Measurements from ENCODE around the gene SAMD8. TPM values are rescaled to one million over a fixed set of nuclear protein-coding genes. Genes with fewer than 3 reads are reported as not detected.
"Not testable (repeated sequence)": the region's sequence is repeated elsewhere in the genome, so short reads cannot be mapped to it uniquely, and the experiment has no call there.

Gene SAMD8
- total RNA-seq, 4 donors from 2014 or later = 19.9 to 36.8 (median 28.4) TPM

DNA sequence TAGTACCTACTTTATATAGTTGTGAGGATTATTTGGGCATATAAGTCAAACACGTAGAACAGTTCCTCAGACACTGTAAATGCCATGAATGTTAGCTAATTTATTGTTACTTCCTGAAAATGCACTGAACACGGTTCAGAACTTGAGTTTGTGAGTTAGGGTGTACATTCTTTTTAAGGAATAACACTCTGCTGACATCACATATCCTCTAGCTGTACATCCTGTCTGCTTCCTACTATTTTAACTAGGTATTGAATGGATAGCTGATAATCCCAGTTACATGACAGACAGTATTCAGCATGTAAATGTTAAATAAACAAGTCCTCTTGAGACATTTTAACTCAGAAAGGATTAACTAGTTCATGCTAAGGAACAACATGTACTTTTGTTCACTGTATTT lies 16.0 kb downstream of the SAMD8 start:
- Histone ChIP-seq H3K4me3 (replicated peaks in 1 of 3) (no peak overlapping the region), H3K27ac (no peak overlapping the region), H3K36me3 (no peaks in the 10 kb centered on the region), H3K27me3 (no peaks in the 10 kb centered on the region), H3K9me3 (no peaks in the 10 kb centered on the region), H3K4me1 (peaks cover 14 to 20% of the 10 kb centered on the region in 2 donors)
- TF ChIP-seq, protein P1, sequence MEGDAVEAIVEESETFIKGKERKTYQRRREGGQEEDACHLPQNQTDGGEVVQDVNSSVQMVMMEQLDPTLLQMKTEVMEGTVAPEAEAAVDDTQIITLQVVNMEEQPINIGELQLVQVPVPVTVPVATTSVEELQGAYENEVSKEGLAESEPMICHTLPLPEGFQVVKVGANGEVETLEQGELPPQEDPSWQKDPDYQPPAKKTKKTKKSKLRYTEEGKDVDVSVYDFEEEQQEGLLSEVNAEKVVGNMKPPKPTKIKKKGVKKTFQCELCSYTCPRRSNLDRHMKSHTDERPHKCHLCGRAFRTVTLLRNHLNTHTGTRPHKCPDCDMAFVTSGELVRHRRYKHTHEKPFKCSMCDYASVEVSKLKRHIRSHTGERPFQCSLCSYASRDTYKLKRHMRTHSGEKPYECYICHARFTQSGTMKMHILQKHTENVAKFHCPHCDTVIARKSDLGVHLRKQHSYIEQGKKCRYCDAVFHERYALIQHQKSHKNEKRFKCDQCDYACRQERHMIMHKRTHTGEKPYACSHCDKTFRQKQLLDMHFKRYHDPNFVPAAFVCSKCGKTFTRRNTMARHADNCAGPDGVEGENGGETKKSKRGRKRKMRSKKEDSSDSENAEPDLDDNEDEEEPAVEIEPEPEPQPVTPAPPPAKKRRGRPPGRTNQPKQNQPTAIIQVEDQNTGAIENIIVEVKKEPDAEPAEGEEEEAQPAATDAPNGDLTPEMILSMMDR (IDR thresholded peaks at IDR 0.05) = no peak
- TF ChIP-seq POLR2A (IDR thresholded peaks at IDR 0.05) = no peak
- WGBS, 2 donors = 62 to 74% methylated on average over 2 of the region's 2 CpGs
- intact Hi-C loops (cut with DNase I) = no loop called here
- no peak for DNase-seq

DNA sequence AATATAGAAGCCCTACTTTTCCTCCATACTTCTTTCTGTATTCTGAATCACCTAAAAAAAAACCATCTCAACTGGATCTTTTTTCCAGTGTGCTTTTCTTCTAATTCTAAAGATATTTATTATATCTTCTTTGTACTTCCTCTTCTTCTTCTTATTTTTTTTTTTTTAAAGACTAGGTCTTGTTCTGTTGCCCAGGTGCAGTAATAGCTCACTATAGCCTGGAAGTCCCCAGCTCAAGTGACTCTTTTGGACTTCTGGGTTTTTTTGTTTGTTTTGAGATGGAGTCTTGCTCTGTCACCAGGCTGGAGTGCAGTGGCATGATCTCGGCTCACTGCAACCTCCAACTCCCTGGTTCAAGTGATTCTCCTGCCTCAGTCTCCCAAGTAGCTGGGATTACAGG lies 17.5 kb downstream of the SAMD8 start:
- H3K4me1 ChIP-seq = peaks cover 3 to 11% of the 10 kb centered on the region in 2 donors
- H3K4me3 ChIP-seq (replicated peaks in 1 of 3); H3K36me3 ChIP-seq; intact Hi-C loops (cut with DNase I); H3K27me3 ChIP-seq; H3K27ac ChIP-seq; H3K9me3 ChIP-seq; DNase-seq: not testable (repeated sequence)
- WGBS, 2 donors = 50 to 57% methylated on average over 1 of the region's 1 CpG

DNA sequence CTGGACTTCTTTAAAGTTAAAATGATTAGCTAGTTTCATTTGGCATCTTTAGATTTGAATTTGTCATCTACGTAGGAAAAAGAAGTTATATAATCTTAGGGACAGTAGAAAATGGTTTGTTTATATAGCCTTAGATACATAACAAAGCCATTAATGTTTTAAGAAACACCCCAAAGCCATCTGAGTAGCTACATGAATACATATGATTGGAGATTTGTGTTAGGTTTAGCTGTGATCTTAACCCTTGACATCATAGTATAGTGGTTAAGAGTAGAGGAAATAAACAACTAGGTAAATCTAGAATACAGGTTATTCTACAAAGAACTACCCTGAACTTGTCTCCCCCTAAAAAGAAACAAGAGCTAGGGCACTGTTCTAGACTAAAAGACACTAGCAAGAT lies 18.1 kb downstream of the SAMD8 start:
- 88 to 92% methylated on average over 1 of the region's 1 CpG for WGBS, 2 donors
- TF ChIP-seq, protein P1 (IDR thresholded peaks at IDR 0.05) = no peak
- TF ChIP-seq POLR2A (IDR thresholded peaks at IDR 0.05) = no peak

DNA sequence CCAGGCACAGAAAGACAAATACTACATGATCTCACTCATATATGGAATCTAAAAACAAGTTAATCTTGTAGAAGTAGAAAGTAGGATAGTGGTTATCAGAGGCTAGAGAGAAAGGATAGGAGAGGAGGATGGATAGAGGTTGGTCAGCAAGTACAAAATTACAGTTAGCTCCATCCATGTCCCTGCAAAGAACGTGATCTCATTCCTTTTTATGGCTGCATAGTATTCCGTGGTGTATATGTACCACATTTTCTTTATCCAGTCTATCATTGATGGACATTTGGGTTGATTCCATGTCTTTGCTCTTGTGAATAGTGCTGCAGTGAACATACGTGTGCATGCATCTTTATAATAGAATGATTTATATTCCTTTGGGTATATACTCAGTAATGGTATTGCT lies 22.2 kb downstream of the SAMD8 start:
- WGBS, 2 donors = 94 to 98% methylated on average over 3 of the region's 3 CpGs
- H3K4me1 ChIP-seq = peaks cover 20 to 29% of the 10 kb centered on the region in 2 donors
- H3K36me3 ChIP-seq; intact Hi-C loops (cut with DNase I); H3K27ac ChIP-seq; H3K27me3 ChIP-seq; H3K4me3 ChIP-seq (replicated peaks in 1 of 3); H3K9me3 ChIP-seq; DNase-seq: not testable (repeated sequence)

More for the DNA sequence above, 18.1 kb downstream of the SAMD8 start:
- intact Hi-C loops (cut with DNase I) = no loop called here
- Histone ChIP-seq H3K27ac (no peak overlapping the region), H3K36me3 (no peaks in the 10 kb centered on the region), H3K4me1 (peaks cover 0 to 7% of the 10 kb centered on the region in 2 donors), H3K4me3 (replicated peaks in 1 of 3) (no peak overlapping the region), H3K9me3 (no peaks in the 10 kb centered on the region), H3K27me3 (no peaks in the 10 kb centered on the region)
- no peak for DNase-seq

DNA sequence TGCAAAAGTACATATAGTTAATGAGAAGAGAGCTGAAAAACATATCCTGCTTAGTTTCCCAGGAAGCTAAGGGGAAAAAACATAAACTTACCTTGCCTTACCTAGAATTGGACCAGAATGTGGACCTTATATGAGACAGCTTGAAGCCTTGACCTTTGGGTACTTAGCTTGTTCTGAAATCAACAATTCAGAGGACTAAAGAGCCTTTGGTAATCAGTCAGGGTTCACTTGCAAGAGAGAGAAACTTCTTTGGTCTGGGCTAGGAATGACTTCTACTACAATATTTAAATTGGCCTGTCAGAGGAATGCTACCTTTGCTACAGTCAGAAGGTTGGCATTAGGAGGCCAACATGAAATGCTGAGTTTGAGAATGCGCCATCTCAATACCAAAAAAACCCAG lies 24.9 kb downstream of the SAMD8 start:
- Histone ChIP-seq H3K4me1 (peaks cover 20 to 29% of the 10 kb centered on the region in 2 donors), H3K27ac (peak overlapping the region in 2 of 3 donors; percentile 31 to 60), H3K4me3 (replicated peaks in 1 of 3) (no peak overlapping the region), H3K27me3 (no peaks in the 10 kb centered on the region), H3K36me3 (no peaks in the 10 kb centered on the region), H3K9me3 (no peaks in the 10 kb centered on the region)
- 82 to 97% methylated on average over 1 of the region's 1 CpG for WGBS, 2 donors
- intact Hi-C loops (cut with DNase I) = no loop called here
- TF ChIP-seq, protein P1 (IDR thresholded peaks at IDR 0.05) = no peak
- TF ChIP-seq POLR2A (IDR thresholded peaks at IDR 0.05) = no peak
- DNase-seq = no peak

DNA sequence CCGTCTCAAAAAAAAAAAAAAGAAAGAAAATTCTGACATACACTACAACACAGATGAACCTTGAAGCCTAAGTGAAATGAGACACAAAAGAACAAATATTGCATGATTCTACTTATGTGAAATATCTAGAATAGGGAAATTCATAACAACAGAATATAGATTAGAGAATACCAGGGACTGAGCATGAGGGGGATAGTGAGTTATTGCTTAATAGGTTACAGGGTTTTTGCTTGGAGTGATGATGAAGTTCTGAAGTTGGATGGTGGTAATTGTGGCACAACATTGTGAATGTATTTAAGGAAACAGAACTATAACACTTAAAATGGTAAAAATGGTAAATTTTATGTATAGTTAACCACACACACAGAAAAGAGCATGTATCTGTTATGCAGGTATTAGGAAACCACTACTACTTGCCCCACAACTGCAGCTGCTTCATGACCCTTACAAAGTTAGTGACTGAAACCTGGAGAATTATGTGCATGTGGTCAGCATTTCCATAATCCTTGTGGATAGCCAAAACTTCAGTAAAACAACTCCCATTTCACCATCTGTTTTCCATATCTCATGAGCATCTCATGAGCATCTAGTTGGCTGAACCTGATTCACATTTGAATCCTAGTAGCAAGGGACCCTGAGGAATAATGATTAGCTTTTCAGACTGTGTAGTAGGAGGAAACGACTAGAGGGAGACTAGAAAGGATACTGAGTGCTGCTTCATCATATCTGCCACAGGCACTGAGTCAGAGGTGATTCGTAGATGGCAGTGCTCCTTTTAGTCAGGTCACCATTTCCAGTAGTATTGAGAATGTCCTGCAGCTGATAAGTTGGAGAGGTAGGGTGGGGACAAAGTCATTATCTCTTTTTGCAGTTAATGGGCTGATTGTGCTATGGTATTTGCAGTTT lies 26.3 kb downstream of the SAMD8 start:
- Histone ChIP-seq H3K27ac (peak overlapping the region in 1 of 3 donors; percentile 60), H3K9me3 (no peaks in the 10 kb centered on the region), H3K4me3 (replicated peaks in 1 of 3) (no peak overlapping the region), H3K4me1 (peaks cover 20 to 22% of the 10 kb centered on the region in 2 donors), H3K36me3 (no peaks in the 10 kb centered on the region), H3K27me3 (no peaks in the 10 kb centered on the region)
- TF ChIP-seq, protein P1 (IDR thresholded peaks at IDR 0.05) = no peak
- TF ChIP-seq POLR2A (IDR thresholded peaks at IDR 0.05) = no peak
- intact Hi-C loops (cut with DNase I) = no loop called here
- no peak for DNase-seq
- 60 to 66% methylated on average over 3 of the region's 3 CpGs for WGBS, 2 donors

Measured in thyroid gland (tissue), 4 donors.